Activated T-cell treated with anti-CD3 and anti-CD28 coated beads, Interleukin-2, amount 50 U/mL, for 72 hours (primary cell): ENCODE measurements around the gene RHCE. TPM values are rescaled to one million over a fixed set of nuclear protein-coding genes. Genes with fewer than 3 reads are reported as not detected.
A peak's percentile ranks its signal among the peaks of the same experiment; 100 is the strongest.
"Not testable (repeated sequence)": the region's sequence is repeated elsewhere in the genome, so short reads cannot be mapped to it uniquely, and the experiment has no call there.

ENCODE experiments used
- ATAC-seq, 2 donors: fragments of 150-1000 bp; cut with Tn5 transposase; replicated peaks in 1 of 2; 2 replicates each; pipeline ENCODE4 v1.10.0; 2021; ENCODE audit warnings: moderate library complexity in 2 of 2, mild to moderate bottlenecking in 1 of 2
- DNase-seq, 2 donors: peaks; one replicate each; pipeline ENCODE4 v3.0.0; 2021 to 2022; ENCODE audit warnings: mixed read lengths in 1 of 2
- H3K27ac Mint-ChIP-seq: one replicate; pipeline ENCODE4 v1.8.0; 2022; ENCODE audit warnings: mild to moderate bottlenecking, moderate library complexity, mixed read lengths
- H3K27me3 Mint-ChIP-seq: one replicate; pipeline ENCODE4 v1.8.0; 2022; ENCODE audit warnings: low read depth, mixed read lengths
- H3K36me3 Mint-ChIP-seq, 2 donors: one replicate each; pipeline ENCODE4 v1.8.0; 2022; ENCODE audit warnings: mixed read lengths in 2 of 2, mild to moderate bottlenecking in 1 of 2; ENCODE audit not compliant: insufficient read depth in 2 of 2
- H3K4me1 Mint-ChIP-seq: one replicate; pipeline ENCODE4 v1.8.0; 2022; ENCODE audit warnings: low read depth, mixed read lengths
- H3K4me3 Mint-ChIP-seq, 2 donors: one replicate each; pipeline ENCODE4 v1.8.0; 2022; ENCODE audit warnings: mild to moderate bottlenecking in 2 of 2, mixed read lengths in 2 of 2, moderate library complexity in 2 of 2
- H3K9me3 Mint-ChIP-seq, 2 donors: one replicate each; pipeline ENCODE4 v1.8.0; 2022; ENCODE audit warnings: mixed read lengths in 2 of 2
- total RNA-seq, 2 donors: library from RNA; stranded (reverse); gene quantifications; one replicate each; pipeline ENCODE4 v1.2.3, GENCODE V29; 2022

RHCE gene
- total RNA-seq, 2 donors from 2014 or later: 0.72 TPM; not detected in 1

GRCh38 chr1:25341746-25342145 is 78.9 kb downstream of the RHCE start:
- DNase-seq: no peak
- Mint-ChIP-seq H3K36me3 (peaks cover 6 to 18% of the 10 kb centered on the region in 2 donors), H3K4me3 (peak overlapping the region; percentile 27 to 36)

DNA sequence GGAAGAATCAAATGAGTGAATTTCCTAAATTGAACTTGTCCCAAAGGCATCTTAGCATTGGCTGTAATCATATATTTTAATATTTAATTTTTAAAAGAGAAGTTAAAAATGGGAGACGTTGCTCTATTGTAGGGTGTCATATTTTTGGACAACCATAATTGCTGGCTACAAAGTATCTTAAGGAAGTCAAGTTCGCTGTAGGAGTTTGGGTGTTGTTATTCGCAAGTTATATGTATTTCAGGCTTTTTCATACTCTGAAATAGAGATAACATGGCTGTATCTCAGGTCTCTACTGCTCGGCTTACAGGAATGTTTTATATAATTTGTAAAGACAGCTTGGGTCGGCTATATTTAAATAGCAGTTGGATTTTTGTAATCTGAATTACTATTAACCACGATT is 81.6 kb downstream of the RHCE start:
- Mint-ChIP-seq H3K27ac (peak overlapping the region; percentile 93), H3K4me1 (peaks cover 40% of the 10 kb centered on the region), H3K4me3 (peak overlapping the region; percentile 94 to 99), H3K36me3 (peaks cover 7 to 17% of the 10 kb centered on the region in 2 donors), H3K9me3 (no peaks in the 10 kb centered on the region), H3K27me3 (no peaks in the 10 kb centered on the region)
- no peak for DNase-seq
- no peak for ATAC-seq

More at GRCh38 chr1:25341746-25342145, 78.9 kb downstream of the RHCE start:
- Mint-ChIP-seq H3K4me1 (peaks cover 33% of the 10 kb centered on the region), H3K9me3 (no peaks in the 10 kb centered on the region), H3K27ac (peak overlapping the region; percentile 73), H3K27me3 (no peaks in the 10 kb centered on the region)
- no peak for ATAC-seq

GRCh38 chr1:25338188-25338981 is 82.2 kb downstream of the RHCE start, which contains the start of gene TMEM50A:
TSS of gene TMEM50A (plus strand) at chr1:25338334. CDS start at chr1:25340487, 2,153 bp downstream.
- H3K9me3 Mint-ChIP-seq: no peaks in the 10 kb centered on the region
- H3K27ac Mint-ChIP-seq: peak within 1 kb of the TSS; percentile 93
- peak within 1 kb of the TSS; percentile 97 to 99 for H3K4me3 Mint-ChIP-seq
- DNase-seq (peak; percentile 91 to 92), ATAC-seq (peak; percentile 81)
- H3K27me3 Mint-ChIP-seq: no peaks in the 10 kb centered on the region
- H3K4me1 Mint-ChIP-seq: peaks cover 45% of the 10 kb centered on the region
- peaks cover 6 to 13% of the 10 kb centered on the region in 2 donors for H3K36me3 Mint-ChIP-seq

GRCh38 chr1:25337483-25338187 is 83.0 kb downstream of the RHCE start:
- peaks cover 49% of the 10 kb centered on the region for H3K4me1 Mint-ChIP-seq
- peak overlapping the region; percentile 97 to 99 for H3K4me3 Mint-ChIP-seq
- peaks cover 6 to 10% of the 10 kb centered on the region in 2 donors for H3K36me3 Mint-ChIP-seq
- ATAC-seq: peak; percentile 62 to 83
- peak overlapping the region; percentile 79 for H3K27ac Mint-ChIP-seq
- DNase-seq: peak; percentile 6 to 33
- H3K9me3 Mint-ChIP-seq, H3K27me3 Mint-ChIP-seq: not testable (repeated sequence)

GRCh38 chr1:25336922-25337354 is 83.7 kb downstream of the RHCE start:
- H3K27ac Mint-ChIP-seq: peak overlapping the region; percentile 57
- peak; percentile 36 to 50 for DNase-seq
- H3K4me1 Mint-ChIP-seq: peaks cover 46% of the 10 kb centered on the region
- peak; percentile 5 to 30 for ATAC-seq
- H3K4me3 Mint-ChIP-seq: peak overlapping the region; percentile 96 to 97
- not testable (repeated sequence) for H3K27me3 Mint-ChIP-seq, H3K36me3 Mint-ChIP-seq, H3K9me3 Mint-ChIP-seq

GRCh38 chr1:25329950-25330349 is 90.7 kb downstream of the RHCE start:
- peak overlapping the region; percentile 85 for H3K27ac Mint-ChIP-seq

GRCh38 chr1:25329336-25329735 is 91.3 kb downstream of the RHCE start:
- H3K36me3 Mint-ChIP-seq, H3K27me3 Mint-ChIP-seq, H3K9me3 Mint-ChIP-seq, DNase-seq, ATAC-seq, H3K27ac Mint-ChIP-seq: not testable (repeated sequence)
- Mint-ChIP-seq H3K4me3 (peak overlapping the region; percentile 58 to 67), H3K4me1 (peaks cover 33% of the 10 kb centered on the region)

More at GRCh38 chr1:25329950-25330349, 90.7 kb downstream of the RHCE start:
- Mint-ChIP-seq H3K4me1 (peaks cover 37% of the 10 kb centered on the region), H3K4me3 (peak overlapping the region; percentile 58 to 67)
- ATAC-seq: peak; percentile 85 to 87
- not testable (repeated sequence) for H3K9me3 Mint-ChIP-seq, H3K27me3 Mint-ChIP-seq, H3K36me3 Mint-ChIP-seq
- DNase-seq: peak; percentile 10 to 18

GRCh38 chr1:25328791-25329185 is 91.8 kb downstream of the RHCE start:
- H3K36me3 Mint-ChIP-seq, H3K4me3 Mint-ChIP-seq, H3K27ac Mint-ChIP-seq, ATAC-seq, H3K9me3 Mint-ChIP-seq, H3K27me3 Mint-ChIP-seq, DNase-seq: not testable (repeated sequence)
- peaks cover 28% of the 10 kb centered on the region for H3K4me1 Mint-ChIP-seq

- not testable (repeated sequence) for H3K27me3 Mint-ChIP-seq, H3K36me3 Mint-ChIP-seq, DNase-seq, H3K4me3 Mint-ChIP-seq, H3K9me3 Mint-ChIP-seq, H3K27ac Mint-ChIP-seq
- ATAC-seq: peak; percentile 73 to 80
- peaks cover 22% of the 10 kb centered on the region for H3K4me1 Mint-ChIP-seq
These were observed 92.5 kb downstream of the RHCE start for GRCh38 chr1:25327864-25328790.

DNA sequence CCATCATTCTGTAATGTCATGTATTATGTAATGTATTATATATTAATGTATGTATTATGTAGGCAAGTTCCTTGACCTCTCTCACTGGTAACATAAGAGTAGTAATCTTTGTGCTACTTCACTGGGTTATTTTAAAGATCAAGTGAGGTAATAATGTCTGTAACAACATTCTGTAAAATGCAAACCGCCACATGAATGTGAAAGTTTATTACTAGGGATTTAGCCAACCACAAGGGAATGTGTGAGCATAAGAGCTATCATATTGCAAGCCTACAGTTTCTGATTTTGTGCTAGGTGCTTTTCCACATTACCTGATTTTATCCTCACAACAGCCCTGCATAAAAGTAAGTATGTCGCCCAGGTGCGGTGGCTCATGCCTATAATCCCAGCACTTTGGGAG is 96.2 kb downstream of the RHCE start:
- H3K4me1 Mint-ChIP-seq, ATAC-seq, H3K27me3 Mint-ChIP-seq, H3K4me3 Mint-ChIP-seq, DNase-seq, H3K36me3 Mint-ChIP-seq, H3K9me3 Mint-ChIP-seq, H3K27ac Mint-ChIP-seq: not testable (repeated sequence)

DNA sequence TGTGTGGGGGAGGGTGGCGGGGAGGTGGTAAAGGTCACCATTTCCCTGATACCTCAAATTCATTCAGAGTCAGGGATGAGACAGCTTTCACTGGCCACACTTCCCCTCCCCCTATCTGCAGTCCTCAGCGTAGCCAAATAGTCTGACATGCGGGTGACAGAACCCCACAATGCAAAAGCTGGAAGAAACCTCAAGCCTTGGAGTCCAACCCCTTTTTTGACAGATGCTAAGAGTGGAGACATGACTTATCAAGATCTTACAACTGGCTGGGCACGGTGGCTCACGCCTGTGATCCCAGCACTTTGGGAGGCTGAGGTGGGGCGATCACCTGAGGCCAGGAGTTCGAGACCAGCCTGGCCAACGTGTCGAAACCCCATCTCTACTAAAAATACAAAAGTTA is 98.5 kb downstream of the RHCE start:
- not testable (repeated sequence) for H3K9me3 Mint-ChIP-seq, H3K36me3 Mint-ChIP-seq, H3K27ac Mint-ChIP-seq

GRCh38 chr1:25320314-25320938 is 100.2 kb downstream of the RHCE start:
- H3K4me3 Mint-ChIP-seq, H3K9me3 Mint-ChIP-seq, H3K27ac Mint-ChIP-seq, H3K36me3 Mint-ChIP-seq, ATAC-seq, H3K27me3 Mint-ChIP-seq, H3K4me1 Mint-ChIP-seq, DNase-seq: not testable (repeated sequence)

More for the DNA sequence above, 98.5 kb downstream of the RHCE start:
- not testable (repeated sequence) for H3K4me3 Mint-ChIP-seq, H3K4me1 Mint-ChIP-seq, DNase-seq, ATAC-seq, H3K27me3 Mint-ChIP-seq
